Stimulated activated naive CD4-positive, alpha-beta T cell (primary cell): ENCODE results near the gene HBP1.
"Not testable (repeated sequence)": the region's sequence is repeated elsewhere in the genome, so short reads cannot be mapped to it uniquely, and the experiment has no call there.

ENCODE experiments used
- DNase-seq, 6 experiments: peaks; one replicate each; lab custom pipeline; 2025; lab: John Stamatoyannopoulos, UW

HBP1 gene, protein sequence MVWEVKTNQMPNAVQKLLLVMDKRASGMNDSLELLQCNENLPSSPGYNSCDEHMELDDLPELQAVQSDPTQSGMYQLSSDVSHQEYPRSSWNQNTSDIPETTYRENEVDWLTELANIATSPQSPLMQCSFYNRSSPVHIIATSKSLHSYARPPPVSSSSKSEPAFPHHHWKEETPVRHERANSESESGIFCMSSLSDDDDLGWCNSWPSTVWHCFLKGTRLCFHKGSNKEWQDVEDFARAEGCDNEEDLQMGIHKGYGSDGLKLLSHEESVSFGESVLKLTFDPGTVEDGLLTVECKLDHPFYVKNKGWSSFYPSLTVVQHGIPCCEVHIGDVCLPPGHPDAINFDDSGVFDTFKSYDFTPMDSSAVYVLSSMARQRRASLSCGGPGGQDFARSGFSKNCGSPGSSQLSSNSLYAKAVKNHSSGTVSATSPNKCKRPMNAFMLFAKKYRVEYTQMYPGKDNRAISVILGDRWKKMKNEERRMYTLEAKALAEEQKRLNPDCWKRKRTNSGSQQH

DNA sequence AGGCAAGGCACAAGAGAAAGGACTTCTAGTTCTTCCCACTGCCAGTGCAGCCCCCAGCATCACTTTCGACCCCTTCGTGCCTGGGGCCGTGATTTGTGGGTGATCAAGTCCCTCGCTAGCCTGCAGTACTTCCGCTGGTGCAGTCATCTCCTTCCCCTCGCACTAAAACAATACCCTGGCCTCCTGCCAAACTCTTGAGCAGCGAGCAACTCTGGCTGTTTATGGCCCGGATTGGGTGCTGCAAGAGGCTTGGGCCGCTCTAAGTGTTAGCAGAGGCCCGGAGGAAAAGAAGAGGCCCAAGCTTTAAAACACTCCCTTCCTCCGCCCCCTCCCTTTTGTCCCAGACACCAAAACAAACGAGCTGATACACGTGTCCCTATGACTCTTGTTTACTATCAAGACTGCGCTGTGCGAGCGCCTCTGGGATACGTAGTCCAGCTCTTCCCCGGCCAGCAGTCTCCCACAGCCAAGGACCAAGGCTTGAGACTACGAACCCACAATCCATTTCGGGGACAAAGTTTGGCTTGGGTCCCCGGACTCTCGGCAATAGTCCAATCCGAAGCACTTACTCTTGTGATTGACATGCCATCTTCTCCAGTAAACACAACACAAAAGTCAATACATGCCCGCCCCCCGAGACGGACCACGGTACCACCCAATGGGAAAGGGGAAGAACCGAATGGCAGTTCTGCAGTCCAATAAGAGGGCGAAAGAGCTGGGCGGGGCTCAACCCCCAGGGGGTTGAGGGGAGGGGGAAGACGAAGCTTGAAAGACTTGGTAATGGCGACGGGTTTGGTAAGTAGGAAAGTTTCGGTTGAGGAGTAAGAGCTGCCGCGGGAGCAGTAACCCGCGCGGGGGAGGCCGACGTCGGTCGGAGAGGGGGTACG lies at the start of gene HBP1:
Gene HBP1 (plus strand): TSS at position 771 of the 887 bp plus-strand sequence. CDS start 10,891 bp downstream, outside the sequence.
- peak; percentile 93 to 100 (median 98) for DNase-seq

DNA sequence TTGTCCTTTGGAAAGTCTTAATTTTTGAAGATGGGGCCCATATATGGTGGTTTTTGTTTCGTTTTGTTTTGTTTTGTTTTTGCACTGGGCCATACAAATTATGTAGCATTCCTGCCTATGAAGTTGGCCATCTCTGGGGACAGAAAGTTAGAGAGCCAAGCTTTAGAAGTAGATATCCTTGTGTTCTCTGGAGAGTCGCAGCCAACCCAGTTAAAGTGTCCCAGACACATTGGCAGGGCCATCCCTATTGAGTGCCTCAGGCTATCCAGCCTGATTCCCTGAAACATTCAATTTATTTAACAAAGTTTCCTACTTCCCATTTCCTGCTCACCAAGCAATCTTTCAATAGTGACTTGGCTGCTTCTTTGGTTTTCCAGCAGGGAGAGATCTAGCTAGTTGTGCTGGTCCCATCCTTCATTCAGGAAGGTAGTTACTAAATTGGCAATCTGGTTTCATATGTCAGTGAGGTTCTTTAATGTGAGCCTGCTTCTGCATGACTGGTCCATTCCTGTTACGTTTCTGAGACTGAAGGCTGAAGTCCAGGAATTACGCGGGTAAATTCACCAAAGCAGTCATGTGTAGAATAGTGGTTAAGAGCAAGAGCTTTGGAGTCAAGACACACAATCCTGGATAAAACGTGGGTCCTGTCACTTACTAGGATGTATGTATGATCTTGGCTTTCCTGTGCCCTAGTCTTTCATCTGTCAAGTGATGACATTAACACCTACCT lies 49.3 kb upstream of the HBP1 start:
- DNase-seq = no peak

DNA sequence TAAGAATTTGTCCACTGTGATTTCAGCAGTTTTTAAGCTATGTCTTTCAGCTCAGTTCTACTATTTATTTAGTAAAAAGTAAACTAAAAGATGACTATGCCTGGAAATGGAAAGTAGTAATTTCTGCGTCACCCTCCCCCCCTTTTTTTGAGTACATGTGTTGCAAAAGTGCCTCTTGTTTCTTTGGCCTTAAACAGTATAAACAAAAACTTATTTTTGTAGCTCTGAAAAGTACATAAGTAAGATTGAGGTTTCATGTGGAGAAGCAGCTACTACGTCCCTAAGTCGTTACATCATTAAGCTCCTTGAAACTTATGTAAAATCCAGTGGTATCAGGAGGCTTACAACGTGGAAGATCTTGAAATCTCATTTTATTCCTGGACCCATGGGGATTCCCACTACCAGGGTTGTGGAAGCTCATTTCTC lies 46.3 kb upstream of the HBP1 start:
- no peak for DNase-seq

DNA sequence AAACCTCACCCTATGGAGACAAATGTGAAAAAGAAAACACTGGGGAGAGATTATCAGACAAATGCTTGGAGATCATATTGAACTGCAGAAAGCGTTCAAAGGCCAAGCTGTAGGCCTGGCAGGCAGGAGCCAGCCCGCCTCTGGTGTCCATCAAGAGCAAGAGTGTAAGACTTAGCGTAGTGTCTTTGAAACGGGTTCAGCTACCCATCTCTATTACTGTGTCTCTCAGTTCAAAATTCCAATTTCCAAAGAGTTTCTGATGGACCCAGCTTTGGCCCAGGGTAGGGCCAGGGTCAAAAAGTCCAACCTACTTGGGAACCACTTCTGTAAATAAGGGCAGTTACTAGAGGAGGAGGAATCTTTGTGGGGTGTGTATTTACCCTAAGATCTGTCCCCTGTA lies 45.4 kb upstream of the HBP1 start:
- DNase-seq = no peak

DNA sequence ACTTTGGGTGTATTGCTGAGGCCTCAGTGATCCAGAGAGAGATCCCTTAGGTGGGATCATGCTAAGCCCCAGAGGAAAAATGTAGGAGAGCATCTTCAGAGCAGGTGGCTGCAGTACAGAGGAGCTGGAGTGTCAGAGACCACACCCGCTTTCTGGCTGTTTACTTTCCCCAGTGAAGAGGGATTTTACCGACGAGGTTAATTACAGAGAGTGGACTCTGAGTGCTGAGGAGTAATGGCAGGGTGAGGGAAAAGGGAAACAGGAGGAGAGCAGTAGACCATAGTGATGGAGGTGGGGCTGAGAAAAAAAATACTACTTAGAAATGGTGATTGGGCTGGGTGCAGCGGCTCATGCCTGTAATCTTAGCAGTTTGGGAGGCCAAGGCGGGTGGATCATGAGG lies 43.3 kb upstream of the HBP1 start:
- no peak for DNase-seq

DNA sequence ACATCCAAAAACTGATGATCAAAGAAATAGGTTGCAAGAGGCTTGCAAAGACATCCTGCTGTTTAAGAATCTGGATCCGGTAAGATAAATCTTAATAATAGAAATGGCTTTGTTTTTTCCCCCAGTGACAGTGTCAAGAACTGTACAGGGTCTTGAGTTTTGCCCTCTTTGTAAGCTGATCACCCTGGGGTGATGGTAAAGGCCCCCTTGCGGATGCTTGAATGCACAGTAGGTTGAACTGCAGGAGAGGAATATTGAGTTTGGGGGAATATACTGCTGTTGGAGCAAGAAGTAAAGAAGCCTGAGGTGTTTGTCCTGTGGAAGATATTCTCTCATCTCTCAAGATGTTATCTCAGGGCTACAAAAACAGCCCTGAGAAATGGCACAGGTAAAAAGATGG lies 40.6 kb upstream of the HBP1 start:
- DNase-seq = no peak

DNA sequence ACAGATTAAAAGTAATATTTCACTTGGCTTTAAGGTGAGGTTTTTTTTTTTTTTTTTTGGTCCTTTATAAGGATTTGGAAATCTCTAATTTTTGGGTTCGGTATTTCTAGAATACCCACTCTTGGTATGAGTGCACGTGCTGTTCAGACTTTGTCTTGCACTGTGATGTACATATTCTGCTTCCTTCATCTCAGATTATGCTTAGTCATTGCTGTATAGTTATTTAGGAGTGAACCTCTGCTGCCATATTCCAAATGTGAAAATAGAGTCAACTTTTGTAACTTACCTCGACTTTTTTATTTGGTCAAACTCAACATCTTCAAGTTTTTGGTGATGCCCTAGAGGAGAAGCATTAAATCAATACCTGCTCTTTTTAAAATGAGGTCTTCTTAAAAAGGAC lies 40.1 kb upstream of the HBP1 start:
- no peak for DNase-seq

DNA sequence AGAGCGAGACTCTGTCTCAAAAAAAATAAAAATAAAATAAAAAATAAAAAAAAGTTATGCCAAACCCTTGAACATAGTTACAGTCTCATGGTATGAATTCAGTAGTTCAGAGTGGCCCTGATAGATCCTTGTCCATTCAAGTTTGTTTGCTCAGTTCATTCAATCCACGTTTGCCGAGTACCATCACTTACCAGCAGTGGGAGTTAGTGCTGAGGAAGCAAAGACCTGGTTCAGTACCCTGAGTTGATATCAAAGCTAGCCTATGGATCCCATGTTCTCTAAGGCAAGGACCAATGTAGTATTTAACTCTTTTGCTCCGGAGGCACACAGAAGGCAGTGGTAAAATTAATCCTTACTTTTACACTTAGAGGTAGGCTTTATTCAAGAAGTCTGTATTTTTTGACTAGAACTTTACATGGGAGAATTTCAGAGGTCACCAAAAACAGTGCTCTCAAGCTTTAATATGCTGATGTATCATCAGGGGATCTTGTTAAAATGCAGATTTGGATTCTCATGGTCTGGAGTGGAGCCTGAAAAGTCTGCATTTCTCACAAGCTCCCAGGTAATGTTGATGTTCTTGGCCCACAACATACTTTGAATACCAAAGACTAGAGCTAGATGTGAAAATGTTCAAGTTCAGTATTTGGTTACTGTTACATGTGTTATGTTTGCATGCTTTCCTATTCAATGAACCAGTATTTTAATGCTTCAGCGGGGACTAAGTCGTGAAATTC lies 38.1 kb upstream of the HBP1 start:
- DNase-seq = no peak

DNA sequence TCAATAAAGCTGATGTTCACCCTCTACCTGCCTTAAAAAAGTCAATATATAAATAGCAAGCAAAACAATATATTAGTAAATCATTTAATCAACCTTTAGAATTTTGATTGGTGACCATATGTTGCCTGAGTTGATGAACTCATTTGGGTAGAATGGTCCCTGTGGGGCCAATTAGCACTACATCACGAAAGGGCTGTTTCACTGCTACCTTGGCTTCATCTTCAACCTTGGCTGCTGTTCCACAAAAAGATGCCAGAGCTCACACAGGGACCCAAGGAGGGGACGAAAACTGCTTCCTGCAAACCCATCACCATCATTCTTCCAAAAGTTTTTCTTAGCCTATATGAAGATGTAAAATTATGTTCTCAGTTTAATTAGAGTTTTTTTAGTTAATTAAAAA lies 35.4 kb upstream of the HBP1 start:
- no peak for DNase-seq

DNA sequence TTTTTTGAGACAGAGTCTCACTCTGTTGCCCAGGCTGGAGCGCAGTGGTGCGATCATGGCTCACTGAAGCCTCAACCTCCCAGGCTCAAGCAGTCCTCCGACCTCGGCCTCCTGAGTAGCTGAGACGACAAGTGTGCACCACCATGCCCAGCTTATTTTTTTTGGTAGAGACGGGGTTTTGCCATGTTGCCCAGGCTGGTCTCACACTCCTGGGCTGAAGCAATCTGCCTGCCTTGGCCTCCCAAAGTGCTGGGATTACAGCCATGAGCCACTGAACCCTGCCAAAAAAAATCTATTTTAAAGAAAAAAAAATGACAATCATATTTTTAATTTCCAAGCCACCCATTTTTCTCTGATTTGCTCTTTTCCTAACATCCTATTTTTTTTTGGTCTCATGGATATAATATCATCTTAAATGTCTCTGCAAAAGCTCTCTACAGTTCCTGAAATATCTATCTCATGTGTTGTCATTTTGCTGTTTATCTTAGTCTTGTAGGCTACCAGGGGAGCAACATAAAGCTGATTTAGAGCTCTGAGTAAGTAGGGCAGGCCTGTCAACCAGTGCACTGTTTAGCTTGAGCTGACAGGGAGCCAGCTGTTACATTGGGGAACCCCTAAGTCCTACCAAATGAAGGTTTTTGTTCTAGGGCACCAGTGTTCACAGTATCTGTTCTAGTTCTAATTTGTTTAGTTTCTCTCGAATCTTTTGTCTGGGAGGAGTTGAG lies 29.9 kb upstream of the HBP1 start:
- DNase-seq = no peak

DNA sequence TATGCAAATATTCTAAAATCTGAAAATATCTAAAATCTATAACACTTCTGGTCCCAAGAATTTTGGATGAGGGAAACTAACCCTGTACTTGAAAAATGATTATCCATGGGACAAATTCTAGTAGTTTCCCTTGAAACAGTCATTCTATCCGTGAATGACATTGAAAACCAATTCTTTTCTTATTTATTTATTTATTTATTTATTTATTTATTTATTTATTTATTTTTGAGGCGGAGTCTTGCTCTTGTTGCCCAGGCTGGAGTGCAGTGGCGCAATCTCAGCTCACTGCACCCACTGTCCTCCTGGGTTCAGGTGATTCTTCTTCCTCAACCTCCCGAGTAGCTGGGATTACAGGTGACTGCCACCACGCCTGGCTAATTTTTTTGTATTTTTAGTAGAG lies 24.9 kb upstream of the HBP1 start:
- DNase-seq = not testable (repeated sequence)

DNA sequence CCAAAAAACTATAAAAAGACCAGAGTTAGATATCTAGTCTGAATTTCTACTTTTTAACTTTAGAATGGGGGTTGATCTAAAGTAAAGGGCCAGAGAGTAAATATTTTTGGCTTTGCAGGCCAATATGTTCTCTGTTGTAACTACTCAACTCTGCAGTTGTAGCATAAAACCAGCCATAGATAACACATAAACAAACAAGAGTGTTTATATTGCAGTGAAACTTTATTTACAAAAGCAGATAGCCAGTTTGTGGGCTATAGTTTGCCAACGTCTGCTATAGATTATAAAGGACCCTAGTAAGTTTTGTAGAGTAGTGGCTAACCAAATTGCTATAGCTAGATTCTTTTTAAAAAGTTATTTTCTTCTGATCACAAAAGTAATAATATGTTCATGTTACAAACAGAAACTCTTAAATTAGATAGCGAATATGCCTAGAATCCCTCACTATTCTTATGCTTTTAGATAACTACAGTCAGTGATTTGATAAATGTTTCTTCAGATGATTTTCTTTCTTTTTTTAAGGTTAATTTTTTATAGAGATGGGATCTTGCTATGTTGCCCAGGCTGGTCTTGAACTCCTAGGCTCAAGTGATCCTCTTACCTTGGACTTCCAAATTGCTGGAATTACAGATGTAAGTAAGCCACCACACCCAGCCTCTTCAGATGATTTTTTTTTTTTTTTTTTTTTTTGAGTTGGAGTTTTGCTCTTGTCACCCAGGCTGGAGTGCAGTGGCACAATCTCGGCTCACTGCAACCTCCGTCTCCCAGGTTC lies 23.6 kb upstream of the HBP1 start:
- DNase-seq = no peak

DNA sequence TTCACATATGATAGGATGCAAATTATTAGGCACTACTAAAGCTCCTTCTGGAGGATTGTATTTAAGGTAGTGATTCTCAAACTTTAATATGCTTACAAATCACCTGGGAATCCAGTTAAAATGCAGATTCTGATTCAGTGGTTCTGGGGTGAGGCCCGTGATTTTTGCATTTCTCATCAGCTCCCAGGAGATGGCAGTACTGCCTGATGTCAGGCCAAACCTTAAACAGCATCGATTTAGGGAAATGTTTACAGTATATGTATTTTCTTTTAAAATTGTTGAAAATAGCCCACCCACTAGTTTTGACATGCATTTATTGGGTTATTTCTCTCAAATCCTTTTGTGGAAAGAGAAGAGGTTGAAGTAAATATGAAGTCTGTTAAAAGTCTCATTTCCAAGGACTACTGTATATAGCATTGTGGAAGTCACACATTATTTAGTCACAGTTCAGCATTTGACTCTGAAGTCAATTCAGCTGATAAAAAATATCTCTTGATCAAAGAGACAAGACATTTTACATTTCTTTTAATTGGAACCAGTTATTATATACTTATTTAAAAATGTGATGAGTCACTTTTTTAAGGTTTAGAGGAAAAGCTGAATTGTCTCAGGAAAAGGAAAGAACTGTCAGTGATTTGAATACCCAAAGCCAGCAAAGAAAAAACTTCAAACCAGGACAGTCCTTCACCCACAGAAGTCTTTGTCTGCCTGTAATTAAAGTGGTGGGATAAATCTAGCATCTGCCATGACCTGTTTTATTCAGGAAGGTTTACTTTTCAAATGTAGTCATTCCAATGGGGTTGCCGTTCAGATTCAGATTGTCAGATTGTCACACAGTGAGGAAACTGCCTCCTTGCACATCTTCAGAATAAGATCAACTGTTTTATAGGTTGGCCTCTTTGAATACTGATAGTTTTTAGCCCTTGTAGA lies 21.1 kb upstream of the HBP1 start:
- DNase-seq = peak in 4 of 6 experiments; percentile 9 to 41 (median 28)

DNA sequence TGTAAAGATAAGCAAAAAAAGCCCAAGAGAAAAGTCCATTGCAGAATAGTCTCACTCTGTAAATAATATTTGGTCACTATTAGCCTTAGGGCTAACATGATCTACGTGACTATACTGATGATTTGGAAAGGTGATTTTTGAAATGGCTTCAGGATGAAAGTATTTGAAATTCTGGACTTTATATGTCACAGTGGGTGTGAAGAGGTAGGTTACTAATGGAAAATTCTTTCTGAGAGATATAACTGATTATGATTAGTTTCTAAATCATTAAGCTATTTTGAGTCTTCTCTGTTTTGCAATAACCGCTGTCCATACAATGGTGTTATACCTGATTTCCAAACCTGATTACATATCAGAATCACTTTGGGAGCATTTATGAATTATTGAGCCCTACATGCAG lies 20.1 kb upstream of the HBP1 start:
- no peak for DNase-seq

DNA sequence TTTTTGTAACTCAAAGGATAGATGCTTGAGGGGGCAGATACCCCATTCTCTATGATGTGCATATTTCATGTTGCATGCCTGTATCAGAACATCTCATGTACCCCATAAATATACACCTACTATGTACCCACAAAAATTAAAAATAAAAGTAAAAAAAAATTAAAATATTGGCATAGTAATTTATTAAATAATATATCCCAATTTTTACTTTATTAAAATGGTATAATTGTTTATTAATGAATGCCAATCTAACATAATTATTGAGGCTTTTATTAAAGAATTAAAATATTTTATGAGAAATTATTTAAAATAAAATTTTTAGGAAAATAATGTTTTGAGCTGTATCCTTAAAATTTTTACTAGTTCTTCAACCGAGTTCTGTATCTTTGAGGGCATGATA lies 18.9 kb upstream of the HBP1 start:
- DNase-seq = no peak

DNA sequence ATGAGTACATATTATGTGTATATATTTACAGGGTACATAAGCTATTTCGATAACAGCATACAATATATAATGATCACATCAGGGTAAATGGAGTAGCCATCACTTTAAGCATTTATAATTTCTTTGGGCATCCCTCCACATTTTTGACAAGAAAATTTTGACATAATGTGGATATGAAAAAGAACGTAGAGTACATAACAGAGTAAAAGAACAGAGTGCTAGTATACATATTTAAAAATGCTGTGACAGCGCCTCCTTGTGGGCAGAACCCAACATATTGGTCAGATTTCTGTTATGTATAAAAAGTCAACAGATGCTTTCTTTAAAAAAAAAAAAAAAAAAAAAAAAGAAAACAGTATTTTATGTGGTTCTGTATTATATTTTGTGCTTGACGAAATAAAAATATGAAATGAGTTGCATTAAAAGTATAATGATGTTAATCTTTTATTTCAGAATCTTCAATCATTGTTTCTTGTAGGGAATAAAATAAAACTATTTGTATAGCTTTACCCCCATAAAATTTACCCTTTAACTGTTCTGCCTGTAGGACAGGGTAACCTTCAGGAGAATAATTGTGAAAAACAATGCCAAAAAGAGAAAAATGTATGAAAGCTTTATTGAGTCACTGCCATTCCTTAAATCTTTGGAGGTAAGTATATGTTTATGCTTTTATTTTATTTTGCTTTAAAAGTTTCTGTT lies 18.3 kb upstream of the HBP1 start:
- peak; percentile 45 to 82 (median 70) for DNase-seq

DNA sequence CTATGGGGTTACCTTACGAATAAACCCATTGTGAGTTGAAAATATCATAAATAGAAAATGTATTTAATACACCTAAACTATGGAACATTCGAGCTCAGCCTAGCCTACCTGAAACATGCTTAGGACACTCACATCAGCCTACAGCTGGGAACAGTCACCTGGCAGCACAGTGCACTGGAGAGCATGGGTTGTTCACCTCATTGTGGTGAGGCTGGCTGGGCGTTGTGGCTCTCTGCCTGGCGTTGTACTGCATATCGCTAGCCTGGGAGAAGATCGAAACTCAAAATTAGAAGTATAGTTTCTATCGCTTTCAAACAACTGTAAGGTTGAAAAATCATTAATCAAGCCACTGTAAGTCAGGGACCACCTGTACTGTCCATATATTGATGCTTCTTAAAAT lies 17.3 kb upstream of the HBP1 start:
- DNase-seq = no peak

DNA sequence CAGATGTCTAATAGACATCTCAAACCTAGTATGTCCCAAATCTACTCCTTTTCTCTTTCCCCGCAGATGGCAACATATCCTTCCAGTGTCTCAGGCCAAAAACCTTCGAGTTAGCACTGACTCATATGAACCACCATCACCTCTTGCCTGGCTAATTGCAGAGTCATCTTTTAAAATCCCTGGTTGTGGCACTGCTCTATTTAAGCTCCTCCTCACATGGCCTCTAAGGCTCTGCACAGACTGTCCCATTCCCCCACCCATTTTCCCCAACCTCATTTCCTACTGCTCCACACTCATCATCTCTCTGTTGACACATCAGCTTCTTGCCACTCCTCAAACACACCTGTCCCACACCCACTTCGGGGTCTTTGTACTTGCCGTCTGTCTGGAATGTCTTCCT lies 16.8 kb upstream of the HBP1 start:
- DNase-seq = no peak
